HEK293 (cell line): Measurements from ENCODE around the gene SLC23A3.

ENCODE experiments used
- BCL11B ChIP-seq: fragments of 450-650 bp; formaldehyde crosslinking; IDR thresholded peaks from 2 replicates; pipeline ENCODE4 v1.5.1; 2016; ENCODE audit warnings: low read depth, missing biosample characterization, missing genetic modification characterization
- GFI1B ChIP-seq: fragments of 450-650 bp; formaldehyde crosslinking; IDR thresholded peaks from 2 replicates; pipeline ENCODE4 v1.5.1; 2016; ENCODE audit warnings: missing biosample characterization, missing genetic modification characterization
- GLI4 ChIP-seq: fragments of 450-650 bp; formaldehyde crosslinking; IDR thresholded peaks from 2 replicates; pipeline ENCODE4 v1.5.1; 2016; ENCODE audit warnings: missing biosample characterization, missing genetic modification characterization
- GLIS1 ChIP-seq: fragments of 450-650 bp; formaldehyde crosslinking; IDR thresholded peaks from 2 replicates; pipeline ENCODE4 v1.5.1; 2016; ENCODE audit warnings: missing biosample characterization, missing genetic modification characterization
- INSM2 ChIP-seq: fragments of 450-650 bp; formaldehyde crosslinking; IDR thresholded peaks from 2 replicates; pipeline ENCODE4 v1.5.1; 2016; ENCODE audit warnings: missing biosample characterization, missing genetic modification characterization
- KLF9 ChIP-seq: fragments of 450-650 bp; formaldehyde crosslinking; IDR thresholded peaks from 2 replicates; pipeline ENCODE4 v1.5.1; 2016; ENCODE audit warnings: missing biosample characterization, missing genetic modification characterization, low read depth
- PRDM10 ChIP-seq: fragments of 450-650 bp; formaldehyde crosslinking; IDR thresholded peaks from 2 replicates; pipeline ENCODE4 v1.5.1; 2016; ENCODE audit warnings: missing biosample characterization, missing genetic modification characterization
- RBAK ChIP-seq: fragments of 450-650 bp; formaldehyde crosslinking; IDR thresholded peaks from 2 replicates; pipeline ENCODE4 v1.5.1; 2016; ENCODE audit warnings: missing biosample characterization, missing genetic modification characterization
- SP2 ChIP-seq: fragments of 450-650 bp; formaldehyde crosslinking; IDR thresholded peaks from 2 replicates; pipeline ENCODE4 v1.5.1; 2016; ENCODE audit warnings: missing biosample characterization, missing genetic modification characterization
- ZBTB49 ChIP-seq: fragments of 450-650 bp; formaldehyde crosslinking; IDR thresholded peaks from 2 replicates; pipeline ENCODE4 v1.5.1; 2016; ENCODE audit warnings: missing biosample characterization, missing genetic modification characterization, low read depth
- ZBTB6 ChIP-seq: fragments of 450-650 bp; formaldehyde crosslinking; IDR thresholded peaks from 2 replicates; pipeline ENCODE4 v1.5.1; 2017; ENCODE audit warnings: missing biosample characterization, missing genetic modification characterization
- ZNF157 ChIP-seq: fragments of 450-650 bp; formaldehyde crosslinking; IDR thresholded peaks from 2 replicates; pipeline ENCODE4 v1.5.1; 2016; ENCODE audit warnings: missing biosample characterization, missing genetic modification characterization
- ZNF211 ChIP-seq: fragments of 450-650 bp; formaldehyde crosslinking; IDR thresholded peaks from 2 replicates; pipeline ENCODE4 v1.5.1; 2016; ENCODE audit warnings: low read depth, missing biosample characterization, missing genetic modification characterization
- ZNF214 ChIP-seq: fragments of 450-650 bp; formaldehyde crosslinking; IDR thresholded peaks from 2 replicates; pipeline ENCODE4 v1.5.1; 2017; ENCODE audit warnings: missing biosample characterization, mild to moderate bottlenecking, missing genetic modification characterization, borderline replicate concordance
- ZNF221 ChIP-seq: fragments of 450-650 bp; formaldehyde crosslinking; IDR thresholded peaks from 2 replicates; pipeline ENCODE4 v1.5.1; 2017; ENCODE audit warnings: missing biosample characterization, missing genetic modification characterization, borderline replicate concordance
- ZNF274 ChIP-seq, 2 experiments: fragments of 200-500 bp in 1 of 2; fragments of 450-650 bp in 1 of 2; sonication (Bioruptor generic) in 1 of 2; formaldehyde crosslinking in 1 of 2; IDR thresholded peaks; 2 replicates each; pipeline versions ENCODE4 v1.5.1 to v1.6.1; 2014 to 2016; ENCODE audit warnings: borderline replicate concordance in 1 of 2, inconsistent platforms in 1 of 2, low read length in 1 of 2, missing biosample characterization in 1 of 2, missing genetic modification characterization in 1 of 2
- ZNF433 ChIP-seq: fragments of 450-650 bp; formaldehyde crosslinking; IDR thresholded peaks from 2 replicates; pipeline ENCODE4 v1.5.1; 2016; ENCODE audit warnings: missing biosample characterization, missing genetic modification characterization, low read depth
- ZNF521 ChIP-seq: fragments of 450-650 bp; formaldehyde crosslinking; IDR thresholded peaks from 2 replicates; pipeline ENCODE4 v1.5.1; 2017; ENCODE audit warnings: missing biosample characterization, mild to moderate bottlenecking, missing genetic modification characterization
- ZNF544 ChIP-seq: fragments of 450-650 bp; formaldehyde crosslinking; IDR thresholded peaks from 2 replicates; pipeline ENCODE4 v1.5.0; 2017; ENCODE audit warnings: missing biosample characterization, missing genetic modification characterization
- ZNF555 ChIP-seq: fragments of 450-650 bp; formaldehyde crosslinking; conservative IDR thresholded peaks from 2 replicates; pipeline ENCODE4 v1.5.1; 2017; ENCODE audit warnings: missing biosample characterization, mild to moderate bottlenecking, missing genetic modification characterization, inconsistent platforms
- ZNF692 ChIP-seq: fragments of 450-650 bp; formaldehyde crosslinking; IDR thresholded peaks from 2 replicates; pipeline ENCODE4 v1.5.1; 2016; ENCODE audit warnings: missing biosample characterization, missing genetic modification characterization
- TF ChIP-seq, protein P1 (sequence below): fragments of 450-650 bp; formaldehyde crosslinking; IDR thresholded peaks from 2 replicates; pipeline ENCODE4 v1.5.1; 2016; ENCODE audit warnings: missing biosample characterization, missing genetic modification characterization

The SLC23A3 gene

DNA sequence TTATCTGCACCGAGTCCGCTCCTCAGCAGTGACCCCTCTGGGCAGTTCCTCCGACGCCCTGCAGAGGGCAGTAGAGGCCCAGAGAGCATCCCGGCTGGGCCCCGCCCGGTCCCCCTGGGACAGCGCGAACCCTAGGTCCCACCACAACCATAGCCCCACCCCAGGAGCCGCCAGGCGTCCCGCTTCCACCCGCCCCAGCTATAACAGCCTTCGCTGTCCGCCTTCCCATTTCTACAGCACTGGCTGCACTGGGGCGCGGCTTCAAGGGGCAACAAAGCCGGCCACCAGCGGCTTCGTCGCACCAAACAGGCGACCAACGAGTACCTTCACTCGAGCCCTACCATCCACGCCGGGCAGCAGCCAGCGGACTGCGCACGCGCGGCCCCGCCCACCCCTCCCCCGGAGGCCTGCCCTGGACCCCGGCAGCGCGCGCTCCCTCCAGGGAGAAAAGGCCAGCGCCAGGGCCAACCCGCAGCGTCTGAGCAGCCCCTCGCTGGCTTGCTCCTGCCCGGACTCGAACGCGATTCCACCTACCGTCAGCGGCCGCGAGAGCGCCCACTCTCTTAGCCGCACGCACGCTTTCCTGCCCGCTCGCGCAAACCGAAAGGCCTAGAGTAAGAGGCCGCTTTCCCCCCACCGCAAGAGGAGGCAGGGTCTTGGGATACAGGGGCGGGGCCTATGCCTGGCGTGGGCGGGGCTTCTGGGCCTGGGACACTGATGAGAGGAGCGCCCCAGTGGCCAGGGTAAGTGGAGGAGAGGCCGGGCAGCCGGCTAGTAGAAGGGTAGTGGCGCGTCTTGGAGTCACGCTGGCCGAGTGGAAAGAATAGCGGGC, 9.4 kb downstream of the SLC23A3 start, which contains the start of gene NHEJ1 (continued):
- peak; percentile 89 for TF ChIP-seq GLIS1 (tag by site-specific recombination)
- no peak for TF ChIP-seq ZNF157 (tag by site-specific recombination)
- TF ChIP-seq RBAK (tag by site-specific recombination), result no peak
- TF ChIP-seq ZNF274 (IDR thresholded peaks at IDR 0.05; ENCODE audit: low read length), result no peak
- no peak for TF ChIP-seq ZNF274 (tag by site-specific recombination; IDR thresholded peaks at IDR 0.05; ENCODE audit: borderline replicate concordance)
- no peak for TF ChIP-seq ZNF555 (tag by site-specific recombination)
- no peak for TF ChIP-seq INSM2
- TF ChIP-seq SP2 (tag by site-specific recombination), result peak; percentile 72
- TF ChIP-seq ZNF211 (tag by site-specific recombination), result no peak
- TF ChIP-seq, protein P1, sequence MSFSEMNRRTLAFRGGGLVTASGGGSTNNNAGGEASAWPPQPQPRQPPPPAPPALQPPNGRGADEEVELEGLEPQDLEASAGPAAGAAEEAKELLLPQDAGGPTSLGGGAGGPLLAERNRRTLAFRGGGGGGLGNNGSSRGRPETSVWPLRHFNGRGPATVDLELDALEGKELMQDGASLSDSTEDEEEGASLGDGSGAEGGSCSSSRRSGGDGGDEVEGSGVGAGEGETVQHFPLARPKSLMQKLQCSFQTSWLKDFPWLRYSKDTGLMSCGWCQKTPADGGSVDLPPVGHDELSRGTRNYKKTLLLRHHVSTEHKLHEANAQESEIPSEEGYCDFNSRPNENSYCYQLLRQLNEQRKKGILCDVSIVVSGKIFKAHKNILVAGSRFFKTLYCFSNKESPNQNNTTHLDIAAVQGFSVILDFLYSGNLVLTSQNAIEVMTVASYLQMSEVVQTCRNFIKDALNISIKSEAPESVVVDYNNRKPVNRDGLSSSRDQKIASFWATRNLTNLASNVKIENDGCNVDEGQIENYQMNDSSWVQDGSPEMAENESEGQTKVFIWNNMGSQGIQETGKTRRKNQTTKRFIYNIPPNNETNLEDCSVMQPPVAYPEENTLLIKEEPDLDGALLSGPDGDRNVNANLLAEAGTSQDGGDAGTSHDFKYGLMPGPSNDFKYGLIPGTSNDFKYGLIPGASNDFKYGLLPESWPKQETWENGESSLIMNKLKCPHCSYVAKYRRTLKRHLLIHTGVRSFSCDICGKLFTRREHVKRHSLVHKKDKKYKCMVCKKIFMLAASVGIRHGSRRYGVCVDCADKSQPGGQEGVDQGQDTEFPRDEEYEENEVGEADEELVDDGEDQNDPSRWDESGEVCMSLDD (tag by site-specific recombination), result peak; percentile 85
- TF ChIP-seq GLI4 (tag by site-specific recombination), result no peak
- no peak for TF ChIP-seq ZNF433 (tag by site-specific recombination)
- no peak; the same call in none of the 2 replicates for TF ChIP-seq KLF9
- TF ChIP-seq ZNF214 (tag by site-specific recombination), result no peak
- no peak for TF ChIP-seq ZBTB49 (tag by site-specific recombination)
- TF ChIP-seq GFI1B (tag by site-specific recombination), result no peak
- no peak for TF ChIP-seq ZNF544 (tag by site-specific recombination)
- peak; percentile 86 for TF ChIP-seq PRDM10
- no peak for TF ChIP-seq ZNF521
- no peak for TF ChIP-seq ZBTB6 (tag by site-specific recombination)
- TF ChIP-seq ZNF692 (tag by site-specific recombination), result peak; percentile 97
- no peak for TF ChIP-seq BCL11B (tag by site-specific recombination)
- no peak for TF ChIP-seq ZNF221 (tag by site-specific recombination)
